Epidermal melanocyte (primary cell): ENCODE data around the gene COL25A1.
"Not testable (repeated sequence)": the region's sequence is repeated elsewhere in the genome, so short reads cannot be mapped to it uniquely, and the experiment has no call there.

Source experiments
- DNase-seq: peaks from one replicate; pipeline ENCODE4 v3.0.0; 2011; ENCODE audit warnings: low spot score; ENCODE audit not compliant: insufficient read length

Gene COL25A1

DNA sequence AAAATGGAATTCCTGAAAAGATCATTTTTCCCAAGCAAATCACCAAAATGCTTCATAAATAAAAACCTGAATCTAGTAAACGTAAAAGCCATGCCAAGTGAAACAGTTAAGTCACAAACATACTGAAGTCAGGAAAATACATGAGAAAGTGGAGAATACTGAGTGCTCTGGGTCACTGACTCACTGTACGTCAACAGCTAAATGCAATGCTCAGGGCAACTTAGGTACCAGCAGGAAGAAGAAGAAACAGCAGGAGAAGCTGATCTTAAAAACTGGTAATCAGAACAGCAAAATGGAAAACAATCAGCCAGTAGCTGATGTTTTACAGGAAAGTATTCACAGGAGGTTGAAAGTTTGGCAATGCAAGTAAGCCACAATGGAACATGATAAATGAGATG, 287.0 kb downstream of the COL25A1 start:
- DNase-seq, result no peak

DNA sequence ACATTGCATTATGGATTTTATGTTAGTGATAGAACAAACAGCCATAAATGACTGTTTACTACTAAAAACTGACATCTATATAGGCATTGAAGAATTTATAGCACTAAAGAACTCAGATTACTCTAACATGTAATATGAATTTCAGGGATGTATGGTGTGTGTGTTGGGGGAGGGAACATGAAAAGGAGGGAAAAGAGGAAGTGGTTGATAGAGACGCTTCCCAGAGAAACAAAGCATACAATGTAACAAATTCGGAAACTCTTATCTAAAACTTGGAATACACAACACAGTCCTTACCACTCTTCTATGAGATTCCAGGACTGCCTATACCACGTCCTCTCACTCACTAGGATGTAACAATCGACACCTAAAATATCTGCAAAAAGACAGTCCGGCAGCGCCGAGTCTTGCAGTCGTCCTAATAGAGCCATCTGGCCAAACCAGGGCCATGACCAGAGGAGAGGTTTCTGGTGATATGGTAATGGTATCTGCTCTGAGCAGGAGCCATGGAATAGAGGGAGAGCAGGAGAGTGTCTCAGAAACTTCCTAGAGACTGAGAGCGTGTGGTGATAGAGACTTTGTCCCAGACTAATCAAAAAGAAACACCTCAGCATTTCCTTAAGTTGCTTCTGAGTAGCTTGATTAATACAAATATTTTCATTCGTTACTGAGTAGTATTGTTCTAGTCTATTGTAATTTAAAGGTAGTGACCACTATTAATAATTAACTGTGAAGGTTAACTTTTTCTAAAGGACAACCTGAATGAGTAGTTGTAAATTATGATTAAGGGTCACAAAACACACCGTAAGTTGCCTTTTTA, 287.7 kb downstream of the COL25A1 start:
- no peak for DNase-seq

DNA sequence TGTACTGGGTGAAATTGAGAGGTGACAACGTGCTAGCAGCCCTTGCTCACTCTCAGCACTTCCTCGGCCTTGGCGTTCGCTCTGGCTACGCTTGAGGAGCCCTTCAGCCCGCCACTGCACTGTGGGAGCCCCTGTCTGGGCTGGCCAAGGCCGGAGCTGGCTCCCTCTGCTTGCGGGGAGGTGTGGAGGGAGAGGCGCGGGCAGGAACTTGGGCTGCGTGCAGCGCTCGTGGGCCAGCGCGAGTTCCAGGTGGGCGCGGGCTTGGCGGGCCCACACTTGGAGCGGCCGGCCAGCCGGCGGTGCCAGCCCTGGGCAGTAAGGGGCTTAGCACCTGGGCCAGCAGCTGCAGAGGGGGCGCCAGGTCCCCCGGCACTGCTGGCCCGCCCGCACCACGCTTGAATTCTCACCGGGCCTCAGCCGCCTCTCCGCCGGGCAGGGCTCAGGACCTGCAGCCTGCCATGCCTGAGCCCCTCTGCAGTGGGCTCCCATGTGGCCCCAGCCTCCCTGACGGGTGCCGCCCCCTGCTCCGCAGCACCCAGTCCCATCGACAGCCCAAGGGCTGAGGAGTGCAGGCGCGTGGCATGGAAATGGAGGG, 290.1 kb downstream of the COL25A1 start:
- no peak for DNase-seq

DNA sequence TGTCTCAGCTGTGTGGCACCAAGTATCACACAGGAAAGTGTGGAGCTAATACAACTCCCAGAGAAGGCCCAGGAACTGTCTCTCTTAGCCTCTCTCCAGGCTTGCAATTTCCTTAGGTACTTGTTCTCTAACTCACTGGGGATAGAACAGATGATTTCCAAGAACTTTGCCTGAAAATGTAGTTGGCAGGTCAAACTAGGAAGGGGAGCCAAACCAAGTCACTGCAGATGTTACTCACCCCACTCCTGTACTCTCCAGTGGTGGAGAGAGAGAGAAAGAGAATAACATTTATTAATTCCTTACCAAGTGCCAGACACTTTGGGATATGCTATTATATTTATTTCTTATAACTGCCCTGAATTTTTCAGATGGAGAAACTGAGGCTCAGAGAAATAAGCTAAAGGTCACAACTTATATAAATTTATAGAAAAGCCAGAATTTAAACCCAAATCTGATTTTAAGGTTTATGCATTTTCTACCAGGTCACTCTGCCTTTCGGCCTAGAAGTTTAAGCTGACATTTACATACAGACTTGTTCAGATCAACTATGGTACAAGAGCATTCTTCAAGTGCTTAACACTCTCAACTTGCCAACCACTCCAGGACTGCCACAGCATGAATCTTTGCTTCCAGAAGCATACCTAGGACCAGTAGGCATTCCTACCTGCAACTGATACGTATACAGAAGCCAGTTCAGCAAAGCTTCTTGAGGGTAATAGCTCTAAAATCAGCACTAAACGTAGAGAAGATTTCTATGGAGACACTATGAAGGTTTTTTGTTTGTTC, 291.0 kb downstream of the COL25A1 start:
- no peak for DNase-seq

DNA sequence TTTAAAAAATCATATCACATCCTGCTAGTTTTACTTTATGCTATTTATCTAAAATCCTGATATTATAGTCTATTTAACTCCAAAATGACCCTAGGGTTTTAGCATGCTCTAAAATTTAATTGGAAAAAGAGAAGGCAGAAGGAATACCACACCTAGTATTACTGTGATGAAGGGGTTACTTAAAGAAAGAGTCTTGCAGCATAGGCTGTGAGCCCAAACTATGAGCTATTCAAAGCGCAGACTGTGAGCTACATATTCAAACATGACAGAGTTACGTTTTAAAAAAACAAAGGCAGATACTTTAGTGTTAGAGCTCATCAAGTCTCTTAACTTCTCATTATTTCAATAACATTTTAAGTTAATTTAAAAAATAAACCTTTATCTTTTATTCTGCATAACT, 291.9 kb downstream of the COL25A1 start:
- DNase-seq, result no peak

DNA sequence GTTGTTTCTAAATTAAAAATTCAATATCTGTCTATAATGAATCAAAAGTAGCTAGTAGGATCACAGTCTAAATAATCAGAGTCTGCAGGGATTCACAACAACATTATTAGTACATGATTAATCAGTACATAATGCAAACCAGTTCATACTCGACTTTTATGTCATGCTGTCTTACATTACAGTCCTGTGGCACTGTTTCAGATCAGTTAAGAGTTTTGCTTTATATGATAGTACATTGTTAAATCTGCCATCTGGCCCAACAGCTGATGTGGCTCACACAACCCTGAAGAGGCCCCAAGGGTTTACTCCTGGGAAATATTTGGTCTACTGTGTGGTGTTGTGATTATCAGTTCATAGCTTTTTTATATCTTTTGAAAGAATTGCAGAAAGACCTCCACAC, 292.5 kb downstream of the COL25A1 start:
- DNase-seq, result no peak

DNA sequence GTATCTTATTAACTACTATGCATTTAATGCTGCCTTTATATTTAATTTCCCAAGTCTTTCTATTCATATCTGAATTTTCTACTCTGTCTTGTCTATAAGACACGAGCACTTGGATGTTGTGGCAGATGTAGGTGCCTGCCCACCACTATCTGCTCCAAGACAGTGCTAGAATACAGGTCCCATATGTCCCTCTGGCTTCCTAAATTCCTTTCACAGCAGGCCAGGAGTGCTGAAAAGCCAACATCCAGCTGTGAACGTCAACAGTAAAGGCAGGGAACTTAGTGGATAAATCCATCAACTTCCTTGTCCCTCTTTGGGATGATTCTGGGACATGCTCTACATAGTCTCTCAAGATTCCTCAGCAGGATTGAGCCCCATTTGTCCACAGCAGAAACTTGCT, 294.5 kb downstream of the COL25A1 start:
- no peak for DNase-seq

DNA sequence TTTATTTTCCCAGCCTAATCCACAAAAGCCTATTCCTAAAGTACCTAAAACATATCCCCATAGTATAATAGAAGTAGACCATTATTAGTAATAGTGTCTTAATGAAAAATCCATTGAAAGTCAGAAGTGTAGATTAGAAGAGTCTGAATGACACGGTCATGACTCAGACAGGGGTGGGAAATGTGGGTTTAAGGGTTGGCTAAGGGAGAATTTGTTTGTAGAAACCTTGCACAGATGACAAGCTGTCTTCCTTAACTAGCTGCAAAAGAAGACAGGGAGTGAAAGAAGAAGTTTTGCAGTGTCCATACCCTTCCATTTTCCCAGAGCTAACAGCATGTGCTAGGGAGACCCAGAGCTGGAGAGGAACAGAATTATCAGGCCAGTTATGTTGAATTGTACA, 296.9 kb downstream of the COL25A1 start:
- DNase-seq, result no peak

DNA sequence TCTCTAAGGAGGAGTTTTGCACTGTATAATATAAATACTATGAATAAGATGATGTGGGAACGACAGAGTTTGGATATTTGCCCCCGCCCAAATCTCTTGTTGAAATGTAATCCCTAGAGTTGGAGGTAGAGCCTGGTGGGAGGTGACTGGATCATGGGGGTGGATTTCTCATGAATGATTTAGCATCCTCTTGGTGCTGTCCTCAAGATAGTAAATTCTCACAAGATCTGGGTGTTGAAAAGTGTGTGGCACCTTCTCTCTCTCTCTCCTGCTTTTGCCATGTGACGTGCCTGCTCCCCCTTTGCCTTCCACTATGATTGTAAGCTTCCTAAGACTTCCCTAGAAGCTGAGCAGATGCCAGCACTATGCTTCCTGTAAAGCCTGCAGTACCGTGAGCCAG, 298.0 kb downstream of the COL25A1 start:
- DNase-seq, result no peak

DNA sequence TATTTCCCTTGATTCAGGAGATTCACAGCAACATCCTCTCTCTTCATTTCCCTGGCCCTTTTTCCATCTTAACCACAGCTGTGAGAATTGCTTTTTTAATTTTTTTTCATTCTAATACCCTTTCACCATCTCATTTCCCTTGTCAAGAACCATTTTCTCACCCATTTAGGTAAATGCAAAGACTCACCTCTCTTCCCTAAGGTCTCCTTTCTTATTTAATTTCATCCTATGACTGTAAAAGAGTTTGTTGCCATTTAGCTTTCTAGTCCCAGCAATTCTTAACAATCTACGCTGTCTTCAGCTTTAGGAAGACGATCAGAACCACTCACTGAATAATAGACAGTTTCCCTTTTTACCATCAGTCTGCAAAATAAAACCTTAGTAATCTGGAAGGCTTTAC, 298.5 kb downstream of the COL25A1 start:
- no peak for DNase-seq

DNA sequence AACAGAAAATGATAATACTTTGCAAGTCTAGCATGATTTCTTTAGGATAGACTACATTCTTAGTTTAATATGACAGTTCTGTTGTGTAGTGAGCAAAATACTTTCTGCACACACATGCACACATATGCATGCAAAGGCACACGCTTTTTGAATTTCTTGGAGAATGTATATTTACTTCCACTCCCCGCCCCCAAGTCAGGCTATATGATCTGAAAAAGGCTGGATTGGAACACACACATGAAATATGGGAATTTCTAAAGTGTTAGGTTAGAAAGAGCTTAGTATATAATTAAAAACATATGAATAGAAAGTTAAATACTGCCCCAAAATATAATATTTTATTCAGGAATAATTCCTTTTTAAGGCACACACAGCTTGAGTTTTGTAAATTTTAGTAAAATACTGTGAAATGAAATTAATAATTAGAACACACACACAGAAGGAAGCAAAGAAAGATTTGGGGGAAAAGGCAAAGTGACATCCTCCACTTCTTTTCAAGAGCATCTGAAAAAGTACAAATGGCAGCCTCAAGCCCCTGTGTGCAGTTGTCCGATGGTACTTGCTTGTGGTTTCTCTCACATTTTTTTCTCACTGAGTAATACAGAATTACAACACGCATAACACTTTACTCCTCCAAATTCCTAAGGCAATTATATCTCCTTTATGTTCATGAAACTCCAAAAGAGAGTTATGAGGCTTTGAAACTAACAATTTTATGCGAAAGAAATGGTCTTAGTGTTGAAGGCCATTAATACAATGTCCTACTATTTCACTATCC, 310.7 kb downstream of the COL25A1 start:
- peak; percentile 37 for DNase-seq

DNA sequence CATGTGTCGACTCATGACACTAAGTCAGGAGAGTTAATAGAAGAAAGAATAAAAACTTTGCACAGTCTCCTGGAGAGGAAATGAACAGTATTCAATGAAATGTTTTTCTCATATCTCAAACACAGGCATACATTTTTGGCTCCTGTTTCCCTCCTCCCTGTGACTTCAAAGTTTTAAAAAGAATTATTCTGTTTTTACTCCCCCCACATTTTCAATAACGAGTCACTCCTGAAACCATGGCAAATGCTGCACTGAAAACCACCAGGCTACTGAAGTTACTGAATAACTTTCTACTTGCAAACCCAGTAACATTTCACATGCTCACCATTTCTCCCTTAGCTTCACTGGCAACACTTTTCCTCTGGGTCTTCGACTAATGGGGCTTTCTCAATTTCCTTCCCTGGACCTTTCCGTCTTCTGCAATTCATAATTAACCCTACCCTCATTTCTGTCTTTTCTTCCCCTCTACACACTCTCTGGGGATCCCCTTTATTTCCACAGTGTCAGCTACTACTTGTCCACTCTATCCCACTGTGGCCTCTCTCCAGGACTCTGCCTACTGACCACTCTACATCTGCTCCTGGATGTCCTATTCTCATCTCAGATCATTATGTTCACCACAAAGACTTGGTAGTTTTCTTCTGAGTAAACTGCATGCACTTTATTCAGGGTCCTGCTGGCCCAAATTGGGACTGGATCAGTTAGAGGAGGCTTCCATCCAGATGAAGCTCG, 313.8 kb downstream of the COL25A1 start:
- no peak for DNase-seq

DNA sequence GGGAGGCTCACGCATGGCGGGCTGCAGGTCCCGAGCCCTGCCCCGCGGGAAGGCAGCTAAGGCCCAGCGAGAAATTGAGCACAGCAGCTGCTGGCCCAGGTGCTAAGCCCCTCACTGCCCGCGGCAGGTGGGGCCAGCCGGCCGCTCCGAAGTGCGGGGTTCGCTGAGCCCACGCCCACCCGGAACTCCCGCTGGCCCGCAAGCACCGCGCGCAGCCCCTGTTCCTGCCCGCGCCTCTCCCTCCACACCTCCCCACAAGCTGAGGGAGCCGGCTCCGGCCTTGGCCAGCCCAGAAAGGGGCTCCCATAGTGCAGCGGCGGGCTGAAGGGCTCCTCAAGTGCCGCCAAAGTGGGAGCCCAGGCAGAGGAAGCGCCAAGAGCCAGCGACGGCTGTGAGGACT, 318.0 kb downstream of the COL25A1 start:
- DNase-seq, result not testable (repeated sequence)

DNA sequence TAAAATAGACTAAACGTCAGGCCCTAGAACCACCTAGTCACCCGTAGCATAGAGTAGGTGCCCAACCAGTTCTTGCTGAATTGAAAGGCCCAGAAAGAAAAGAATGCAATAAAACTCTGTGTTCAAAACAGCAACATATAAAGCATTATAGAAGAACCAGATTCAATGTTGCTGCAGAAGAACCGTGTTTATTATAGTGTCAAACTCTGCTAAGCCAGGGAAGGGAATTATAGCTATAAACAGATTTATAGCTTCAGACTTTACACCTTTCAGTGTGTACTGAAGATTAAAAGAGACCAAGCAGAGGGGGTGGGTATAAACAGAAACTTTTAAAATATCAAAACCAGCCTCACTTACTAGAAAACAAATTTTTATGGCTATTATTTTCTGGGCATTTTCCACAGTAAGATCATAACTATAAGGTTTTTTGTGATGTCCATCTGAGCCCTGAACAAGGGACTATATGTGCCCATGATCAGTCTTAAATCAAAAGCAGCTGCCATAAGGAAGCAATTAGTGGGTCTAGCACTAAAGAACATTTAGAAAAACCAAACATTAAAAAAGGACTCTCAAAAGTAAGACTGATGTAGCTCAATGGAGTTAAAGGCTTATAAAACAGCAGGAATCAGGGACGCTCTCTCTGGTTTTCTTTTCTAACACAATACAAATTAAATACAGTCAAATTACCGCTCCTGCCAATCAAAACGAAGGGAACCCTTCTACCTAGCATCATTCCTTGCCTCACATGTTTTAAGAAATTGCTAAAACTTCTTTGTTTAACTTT, 319.9 kb downstream of the COL25A1 start:
- DNase-seq, result no peak

DNA sequence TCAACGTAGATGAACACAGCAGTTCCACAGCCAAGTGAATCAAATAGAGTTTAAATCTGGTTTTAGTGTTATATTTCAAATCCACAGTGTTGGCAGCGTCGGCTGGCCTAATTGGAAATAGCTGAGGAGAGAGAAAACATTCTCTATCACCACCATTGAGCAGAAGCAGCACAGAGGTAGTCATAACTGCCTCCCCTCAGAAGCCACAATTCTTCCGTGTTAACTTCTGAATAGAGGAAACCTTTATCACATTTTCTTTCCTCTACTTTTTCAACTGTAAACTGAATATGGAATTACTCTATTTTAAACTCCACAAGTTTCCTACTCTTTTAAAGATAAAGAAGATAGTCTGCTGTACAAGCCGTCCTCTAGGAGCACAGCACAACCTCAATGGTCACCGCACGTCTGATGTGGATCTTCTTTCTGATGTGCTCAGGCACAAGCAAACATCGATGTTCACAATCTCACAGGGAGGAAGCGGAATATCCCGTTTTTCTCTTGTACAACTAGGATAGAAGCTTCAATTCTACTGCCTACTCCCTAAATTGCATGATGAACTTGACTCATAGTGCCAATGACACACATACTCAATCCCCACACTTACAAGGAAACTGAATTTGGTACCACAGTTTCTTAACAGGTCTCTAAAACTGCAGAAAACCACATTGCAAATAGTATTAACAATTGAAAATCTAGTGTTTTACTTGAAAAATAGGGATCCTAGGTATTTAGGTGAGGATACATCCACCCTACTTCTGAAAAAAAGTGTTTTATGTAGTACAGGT, 321.8 kb downstream of the COL25A1 start:
- no peak for DNase-seq

DNA sequence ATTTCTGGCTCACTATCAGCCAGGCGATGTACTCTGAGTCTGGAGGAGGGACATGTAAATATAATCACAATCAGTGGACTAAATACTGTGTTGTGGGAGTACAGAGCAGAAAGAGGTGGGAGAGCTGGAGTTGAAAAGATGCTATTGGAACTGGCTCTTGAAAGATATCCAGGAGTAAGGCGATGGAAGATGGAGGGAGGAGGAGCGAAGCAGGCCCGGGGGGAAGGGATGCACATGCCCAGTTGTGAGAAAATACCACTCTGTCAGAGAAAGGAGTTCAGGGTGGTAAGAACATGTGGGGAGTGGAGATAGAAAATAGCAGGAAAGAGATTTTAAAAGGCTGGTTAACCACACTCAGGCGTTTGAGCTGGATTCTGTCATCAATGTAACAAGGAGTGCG, 322.7 kb downstream of the COL25A1 start:
- DNase-seq, result no peak

DNA sequence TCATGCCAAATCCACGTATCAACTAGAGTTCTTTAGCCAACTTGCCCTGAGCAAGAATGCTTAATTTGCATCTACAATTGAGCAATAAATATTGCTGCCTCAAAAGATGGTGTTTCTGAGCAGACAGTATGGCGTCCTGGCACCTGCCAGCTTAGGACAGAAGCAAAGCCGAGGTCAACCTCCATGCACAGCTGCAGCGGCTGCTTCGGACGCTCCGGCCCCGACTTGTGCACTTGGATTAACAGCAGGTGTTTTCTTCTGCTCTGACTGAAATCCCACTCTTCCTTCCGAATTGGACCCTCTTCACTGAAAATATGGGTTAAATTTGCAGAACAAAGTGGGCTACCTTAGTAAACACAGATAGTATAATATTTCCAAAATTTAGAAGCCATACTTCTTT, 324.4 kb downstream of the COL25A1 start:
- no peak for DNase-seq

DNA sequence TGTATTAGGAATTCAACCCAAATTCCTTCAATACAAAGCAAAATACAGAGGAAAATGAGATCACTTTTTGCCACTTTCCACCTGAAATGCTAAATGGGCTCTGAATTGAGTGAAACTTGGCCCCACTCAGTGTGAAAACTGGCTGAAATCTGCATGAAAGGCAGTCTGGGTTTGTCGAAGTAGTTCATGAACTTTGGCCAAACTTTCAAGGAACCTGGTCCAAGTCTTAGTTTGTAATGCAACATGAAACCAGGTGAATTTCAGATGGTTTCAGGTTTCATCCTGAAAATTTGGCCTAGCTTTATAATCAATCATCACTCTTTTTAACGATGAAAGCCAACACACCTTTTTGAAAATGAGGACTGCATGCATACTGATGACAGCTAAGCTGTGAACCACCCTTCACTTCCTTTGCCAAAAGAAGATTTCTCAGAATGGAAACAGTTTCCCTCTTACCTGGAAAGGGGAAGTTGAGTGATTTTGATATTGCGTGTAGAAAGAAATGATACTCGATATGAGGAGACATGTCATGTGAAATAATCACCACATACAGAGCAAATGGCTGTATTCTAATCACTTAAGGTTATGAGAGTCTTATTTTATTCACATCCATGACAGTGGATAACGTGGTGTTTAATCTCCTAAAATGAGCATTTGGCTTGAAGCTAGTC, 329.7 kb downstream of the COL25A1 start:
- no peak for DNase-seq

DNA sequence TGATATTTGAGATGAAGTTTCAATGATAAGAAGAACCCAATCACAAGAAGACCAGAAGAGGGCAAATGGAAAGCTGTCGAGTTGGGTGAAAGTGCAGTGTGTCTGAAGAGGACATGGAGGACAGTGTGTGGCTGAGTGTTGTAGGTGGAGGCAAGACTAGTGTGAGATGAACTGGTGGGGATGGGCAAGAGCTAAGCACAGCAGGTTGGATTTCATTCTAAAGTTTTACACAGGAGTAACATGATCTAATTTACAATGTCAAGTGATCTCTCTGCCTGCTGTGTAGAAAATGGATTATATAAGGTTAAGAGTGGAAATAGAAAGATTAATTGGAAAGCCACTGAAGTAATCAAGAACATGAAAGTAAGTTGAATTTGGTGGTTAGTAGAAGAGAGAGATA, 331.0 kb downstream of the COL25A1 start:
- no peak for DNase-seq
